Mesendoderm (in vitro differentiated cells): ENCODE results near the gene TDRD12.

Source experiments
- DNase-seq: peaks from one replicate; pipeline ENCODE4 v3.0.0; 2013
- H2AK5ac ChIP-seq: 2 replicates; pipeline ENCODE4 v1.6.1; 2013; ENCODE audit warnings: low read length, inconsistent platforms
- H2BK120ac ChIP-seq: 2 replicates; pipeline ENCODE4 v1.6.1; 2013; ENCODE audit warnings: low read depth, mild to moderate bottlenecking, low read length, moderate library complexity, mixed read lengths
- H2BK15ac ChIP-seq: replicated peaks from 2 replicates; pipeline ENCODE4 v1.6.1; 2013; ENCODE audit warnings: low read depth, mild to moderate bottlenecking, moderate library complexity
- H2BK5ac ChIP-seq: 2 replicates; pipeline ENCODE4 v1.6.1; 2013; ENCODE audit warnings: low read length, inconsistent platforms
- H3K18ac ChIP-seq: 2 replicates; pipeline ENCODE4 v1.6.1; 2013; ENCODE audit warnings: mild to moderate bottlenecking, low read length, mixed read lengths
- H3K23ac ChIP-seq: one replicate; pipeline ENCODE4 v1.6.1; 2013; ENCODE audit warnings: low read length
- H3K27ac ChIP-seq: 2 replicates; pipeline ENCODE4 v1.5.1; 2013; ENCODE audit warnings: low read depth, mild to moderate bottlenecking, inconsistent platforms, low read length, moderate library complexity
- H3K27me3 ChIP-seq: 2 replicates; pipeline ENCODE4 v1.6.1; 2013; ENCODE audit warnings: low read length, control low read depth, mild to moderate bottlenecking, inconsistent platforms; ENCODE audit not compliant: insufficient read depth, poor library complexity
- H3K36me3 ChIP-seq: 2 replicates; pipeline ENCODE4 v1.6.1; 2013; ENCODE audit warnings: low read length, inconsistent platforms; ENCODE audit not compliant: control insufficient read depth, insufficient read depth
- H3K4ac ChIP-seq: one replicate; pipeline ENCODE4 v1.6.1; 2013; ENCODE audit warnings: low read depth, mild to moderate bottlenecking, low read length, moderate library complexity
- H3K4me1 ChIP-seq: 2 replicates; pipeline ENCODE4 v1.6.1; 2013; ENCODE audit warnings: low read depth, low read length, inconsistent platforms; ENCODE audit not compliant: control insufficient read depth
- H3K4me2 ChIP-seq: 2 replicates; pipeline ENCODE4 v1.6.1; 2013; ENCODE audit warnings: low read length
- H3K4me3 ChIP-seq: 2 replicates; pipeline ENCODE4 v1.5.1; 2013; ENCODE audit warnings: mild to moderate bottlenecking, low read length
- H3K56ac ChIP-seq: one replicate; pipeline ENCODE4 v1.6.1; 2013; ENCODE audit warnings: low read length
- H3K79me1 ChIP-seq: 2 replicates; pipeline ENCODE4 v1.6.1; 2013; ENCODE audit warnings: low read length, inconsistent platforms
- H3K79me2 ChIP-seq: 2 replicates; pipeline ENCODE4 v1.6.1; 2013; ENCODE audit warnings: mild to moderate bottlenecking, low read length; ENCODE audit not compliant: control insufficient read depth, insufficient read depth
- H3K9ac ChIP-seq: 2 replicates; pipeline ENCODE4 v1.6.1; 2013; ENCODE audit warnings: low read length, inconsistent platforms
- H4K5ac ChIP-seq: one replicate; pipeline ENCODE4 v1.6.1; 2013; ENCODE audit warnings: low read length
- H4K8ac ChIP-seq: one replicate; pipeline ENCODE4 v1.6.1; 2013; ENCODE audit warnings: low read depth, mild to moderate bottlenecking, control low read depth, low read length, moderate library complexity
- WGBS: extraction: QIAGEN DNeasy Blood & Tissue Kit; methylation state at CpG from one replicate; pipeline ENCODE4 v1.1.7; 2013; ENCODE audit warnings: low lambda C conversion rate, missing lambda C conversion rate; ENCODE audit not compliant: insufficient coverage; ENCODE audit errors: extremely low coverage; 5-methylcytosine and 5-hydroxymethylcytosine counted together

Gene TDRD12

GRCh38 chr19:32858155-32858554 lies 138.6 kb downstream of the TDRD12 start:
- H2BK120ac ChIP-seq, result no peak overlapping the region
- no peak overlapping the region for H2BK5ac ChIP-seq
- no peak overlapping the region for H3K9ac ChIP-seq
- H4K5ac ChIP-seq, result no peak overlapping the region
- no peak for DNase-seq
- no peak overlapping the region for H2AK5ac ChIP-seq
- no peaks in the 10 kb centered on the region for H3K79me1 ChIP-seq
- H3K4me2 ChIP-seq, result no peak overlapping the region
- H3K4ac ChIP-seq, result no peak overlapping the region
- H3K79me2 ChIP-seq, result no peaks in the 10 kb centered on the region
- WGBS, result no CpG with 5 or more reads among the region's 13 CpGs
- no peaks in the 10 kb centered on the region for H3K4me1 ChIP-seq
- no peak overlapping the region for H3K4me3 ChIP-seq
- no peak overlapping the region for H2BK15ac ChIP-seq
- H3K56ac ChIP-seq, result no peak overlapping the region
- no peak overlapping the region for H3K27ac ChIP-seq
- H4K8ac ChIP-seq, result no peak overlapping the region
- H3K18ac ChIP-seq, result no peak overlapping the region
- H3K23ac ChIP-seq, result no peak overlapping the region
- H3K27me3 ChIP-seq, result no peaks in the 10 kb centered on the region
- no peaks in the 10 kb centered on the region for H3K36me3 ChIP-seq

GRCh38 chr19:32858559-32858958 lies 139.0 kb downstream of the TDRD12 start:
- Histone ChIP-seq H2BK120ac (no peak overlapping the region), H4K5ac (no peak overlapping the region), H3K23ac (no peak overlapping the region), H3K27ac (no peak overlapping the region), H3K79me2 (no peaks in the 10 kb centered on the region), H3K79me1 (no peaks in the 10 kb centered on the region), H2BK5ac (no peak overlapping the region), H2AK5ac (no peak overlapping the region), H3K4me3 (no peak overlapping the region), H3K4me1 (no peaks in the 10 kb centered on the region), H3K36me3 (no peaks in the 10 kb centered on the region), H3K18ac (no peak overlapping the region), H3K4ac (no peak overlapping the region), H4K8ac (no peak overlapping the region), H3K56ac (no peak overlapping the region), H3K4me2 (no peak overlapping the region), H3K9ac (no peak overlapping the region), H3K27me3 (no peaks in the 10 kb centered on the region), H2BK15ac (no peak overlapping the region)
- WGBS, result no CpG with 5 or more reads among the region's 10 CpGs
- no peak for DNase-seq

GRCh38 chr19:32859591-32859990 lies 140.0 kb downstream of the TDRD12 start:
- no peaks in the 10 kb centered on the region for H3K79me1 ChIP-seq
- H2BK15ac ChIP-seq, result no peak overlapping the region
- DNase-seq, result no peak
- no peak overlapping the region for H4K5ac ChIP-seq
- no peak overlapping the region for H3K23ac ChIP-seq
- H3K4me2 ChIP-seq, result no peak overlapping the region
- no peaks in the 10 kb centered on the region for H3K79me2 ChIP-seq
- H2BK120ac ChIP-seq, result no peak overlapping the region
- no peak overlapping the region for H3K4me3 ChIP-seq
- H4K8ac ChIP-seq, result no peak overlapping the region
- H3K36me3 ChIP-seq, result no peaks in the 10 kb centered on the region
- H3K4ac ChIP-seq, result no peak overlapping the region
- H3K27ac ChIP-seq, result no peak overlapping the region
- no peaks in the 10 kb centered on the region for H3K4me1 ChIP-seq
- no peaks in the 10 kb centered on the region for H3K27me3 ChIP-seq
- H3K9ac ChIP-seq, result no peak overlapping the region
- no peak overlapping the region for H3K18ac ChIP-seq
- no CpG with 5 or more reads among the region's 19 CpGs for WGBS
- H2BK5ac ChIP-seq, result no peak overlapping the region
- H3K56ac ChIP-seq, result no peak overlapping the region
- H2AK5ac ChIP-seq, result no peak overlapping the region

GRCh38 chr19:32861596-32861995 lies 142.0 kb downstream of the TDRD12 start:
- Histone ChIP-seq H3K36me3 (no peaks in the 10 kb centered on the region), H3K27ac (no peak overlapping the region), H3K18ac (no peak overlapping the region), H3K79me2 (no peaks in the 10 kb centered on the region), H4K5ac (no peak overlapping the region), H2AK5ac (no peak overlapping the region), H3K23ac (no peak overlapping the region), H2BK120ac (no peak overlapping the region), H4K8ac (no peak overlapping the region), H3K79me1 (no peaks in the 10 kb centered on the region), H3K4me2 (no peak overlapping the region), H3K4ac (no peak overlapping the region), H2BK15ac (no peak overlapping the region), H3K4me3 (no peak overlapping the region), H3K4me1 (no peaks in the 10 kb centered on the region), H3K27me3 (no peaks in the 10 kb centered on the region), H3K56ac (no peak overlapping the region), H2BK5ac (no peak overlapping the region), H3K9ac (no peak overlapping the region)
- WGBS, result no CpG with 5 or more reads among the region's 3 CpGs
- no peak for DNase-seq

GRCh38 chr19:32862173-32862572 lies 142.6 kb downstream of the TDRD12 start:
- Histone ChIP-seq H3K27me3 (no peaks in the 10 kb centered on the region), H3K36me3 (no peaks in the 10 kb centered on the region), H3K56ac (no peak overlapping the region), H3K9ac (no peak overlapping the region), H3K27ac (no peak overlapping the region), H2BK120ac (no peak overlapping the region), H3K4me3 (no peak overlapping the region), H3K79me1 (no peaks in the 10 kb centered on the region), H2AK5ac (no peak overlapping the region), H4K8ac (no peak overlapping the region), H2BK15ac (no peak overlapping the region), H4K5ac (no peak overlapping the region), H3K79me2 (no peaks in the 10 kb centered on the region), H3K4ac (no peak overlapping the region), H3K4me1 (no peaks in the 10 kb centered on the region), H2BK5ac (no peak overlapping the region), H3K23ac (no peak overlapping the region), H3K4me2 (no peak overlapping the region), H3K18ac (no peak overlapping the region)
- no peak for DNase-seq
- WGBS, result no CpG with 5 or more reads among the region's 19 CpGs

GRCh38 chr19:32862741-32863140 lies 143.2 kb downstream of the TDRD12 start:
- Histone ChIP-seq H3K79me1 (no peaks in the 10 kb centered on the region), H3K9ac (no peak overlapping the region), H2BK15ac (no peak overlapping the region), H2AK5ac (no peak overlapping the region), H4K8ac (no peak overlapping the region), H3K36me3 (no peaks in the 10 kb centered on the region), H3K4ac (no peak overlapping the region), H4K5ac (no peak overlapping the region), H3K27me3 (no peaks in the 10 kb centered on the region), H3K56ac (no peak overlapping the region), H3K4me3 (no peak overlapping the region), H3K4me1 (no peaks in the 10 kb centered on the region), H3K4me2 (no peak overlapping the region), H2BK120ac (no peak overlapping the region), H3K79me2 (no peaks in the 10 kb centered on the region), H3K27ac (no peak overlapping the region), H3K18ac (no peak overlapping the region), H2BK5ac (no peak overlapping the region), H3K23ac (no peak overlapping the region)
- DNase-seq, result no peak
- WGBS, result no CpG with 5 or more reads among the region's 14 CpGs
